GM13976 (cell line): ENCODE measurements around the gene TENM3.

Experiments
- DNase-seq: peaks from one replicate; pipeline ENCODE4 v3.0.0; 2012; ENCODE audit warnings: low spot score
- in situ Hi-C: fragments of 300-500 bp; cut with MboI; formaldehyde crosslinking; loops from one replicate; pipeline ENCODE4 v1.12.0; 2022; ENCODE audit warnings: low sequenced_read_pairs, mixed read lengths, inconsistent platforms; ENCODE audit not compliant: unreplicated experiment
- TF ChIP-seq, protein P1 (sequence below): IDR thresholded peaks from 2 replicates; pipeline ENCODE4 v1.5.1; 2012; ENCODE audit warnings: borderline replicate concordance, mild to moderate bottlenecking; ENCODE audit not compliant: insufficient read depth; ENCODE audit errors: extremely low read depth, missing control alignments, control extremely low read depth

TENM3 gene

DNA sequence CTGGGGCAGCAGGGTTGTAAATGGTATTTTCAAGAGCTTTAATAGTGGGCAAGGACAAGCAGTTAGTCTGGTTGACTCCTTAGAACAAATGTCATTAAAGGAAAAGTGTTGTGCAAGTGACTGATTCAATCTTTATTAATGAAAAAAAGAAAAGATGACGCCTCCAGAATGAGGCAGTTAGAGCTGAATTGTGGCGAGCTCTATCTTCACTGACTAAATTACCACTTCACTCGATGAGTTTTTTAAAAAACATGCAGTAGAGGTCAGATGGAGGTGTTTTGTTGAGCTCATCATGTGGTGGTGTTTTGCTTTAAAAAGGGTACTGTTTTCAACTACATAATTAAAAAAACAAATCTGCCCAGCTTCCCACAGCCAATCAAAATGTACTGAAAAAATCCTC is 28.1 kb upstream of the TENM3 start:
- TF ChIP-seq, protein P1, sequence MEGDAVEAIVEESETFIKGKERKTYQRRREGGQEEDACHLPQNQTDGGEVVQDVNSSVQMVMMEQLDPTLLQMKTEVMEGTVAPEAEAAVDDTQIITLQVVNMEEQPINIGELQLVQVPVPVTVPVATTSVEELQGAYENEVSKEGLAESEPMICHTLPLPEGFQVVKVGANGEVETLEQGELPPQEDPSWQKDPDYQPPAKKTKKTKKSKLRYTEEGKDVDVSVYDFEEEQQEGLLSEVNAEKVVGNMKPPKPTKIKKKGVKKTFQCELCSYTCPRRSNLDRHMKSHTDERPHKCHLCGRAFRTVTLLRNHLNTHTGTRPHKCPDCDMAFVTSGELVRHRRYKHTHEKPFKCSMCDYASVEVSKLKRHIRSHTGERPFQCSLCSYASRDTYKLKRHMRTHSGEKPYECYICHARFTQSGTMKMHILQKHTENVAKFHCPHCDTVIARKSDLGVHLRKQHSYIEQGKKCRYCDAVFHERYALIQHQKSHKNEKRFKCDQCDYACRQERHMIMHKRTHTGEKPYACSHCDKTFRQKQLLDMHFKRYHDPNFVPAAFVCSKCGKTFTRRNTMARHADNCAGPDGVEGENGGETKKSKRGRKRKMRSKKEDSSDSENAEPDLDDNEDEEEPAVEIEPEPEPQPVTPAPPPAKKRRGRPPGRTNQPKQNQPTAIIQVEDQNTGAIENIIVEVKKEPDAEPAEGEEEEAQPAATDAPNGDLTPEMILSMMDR = no peak
- no peak for DNase-seq
- in situ Hi-C loops = no loop called here

DNA sequence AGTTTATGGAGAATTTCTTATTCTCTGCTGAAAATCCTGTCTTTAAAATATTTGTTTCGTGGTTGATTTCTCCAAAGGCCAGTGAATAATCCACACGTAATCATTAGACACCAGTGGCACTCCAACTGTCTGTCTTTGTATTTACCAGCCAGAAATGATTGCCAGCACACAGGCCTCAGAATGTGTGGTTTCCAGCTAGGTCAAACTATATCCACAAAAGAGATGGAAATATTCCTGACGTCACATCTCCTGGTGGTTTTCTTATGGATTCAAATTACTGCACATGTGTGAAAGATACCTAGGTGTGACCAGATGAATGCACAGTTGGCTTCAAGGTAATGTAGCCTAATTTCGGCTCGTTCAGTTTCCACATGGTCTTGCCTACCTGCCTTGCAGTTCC is 27.2 kb upstream of the TENM3 start:
- TF ChIP-seq, protein P1 = no peak

DNA sequence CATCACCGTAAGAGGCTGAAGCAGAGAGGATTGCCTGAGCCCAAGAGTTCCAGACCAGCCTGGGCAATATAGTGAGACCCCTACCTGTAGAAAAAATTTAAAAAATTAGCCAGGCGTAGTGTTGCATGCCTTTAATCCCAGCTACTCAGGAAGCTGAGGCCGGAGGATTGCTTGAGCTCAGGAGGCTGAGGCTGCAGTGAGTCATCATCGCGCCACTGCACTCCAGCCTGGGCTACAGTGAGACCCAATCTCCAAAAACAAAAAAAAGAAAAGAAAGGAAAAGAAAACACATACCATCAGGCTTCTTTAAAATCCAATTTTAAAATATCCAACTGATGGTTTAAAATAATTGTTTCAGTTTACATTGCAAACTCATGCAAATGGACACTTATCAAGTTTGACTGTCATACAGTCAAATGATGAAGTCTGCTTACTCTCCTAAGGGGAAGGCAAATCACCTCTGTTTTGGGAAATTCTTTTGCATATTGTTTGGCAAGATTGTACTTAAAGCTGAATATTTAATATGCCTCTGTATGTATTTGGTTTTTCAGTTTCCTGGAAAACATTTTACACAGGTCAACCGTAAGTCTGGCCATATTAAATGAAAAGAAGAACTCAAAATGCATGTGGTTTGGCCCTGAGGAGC is 23.7 kb upstream of the TENM3 start:
- no peak for DNase-seq
- TF ChIP-seq, protein P1 = no peak
- in situ Hi-C loops = no loop called here

More for the DNA sequence above, 27.2 kb upstream of the TENM3 start:
- DNase-seq = no peak
- in situ Hi-C loops = no loop called here

DNA sequence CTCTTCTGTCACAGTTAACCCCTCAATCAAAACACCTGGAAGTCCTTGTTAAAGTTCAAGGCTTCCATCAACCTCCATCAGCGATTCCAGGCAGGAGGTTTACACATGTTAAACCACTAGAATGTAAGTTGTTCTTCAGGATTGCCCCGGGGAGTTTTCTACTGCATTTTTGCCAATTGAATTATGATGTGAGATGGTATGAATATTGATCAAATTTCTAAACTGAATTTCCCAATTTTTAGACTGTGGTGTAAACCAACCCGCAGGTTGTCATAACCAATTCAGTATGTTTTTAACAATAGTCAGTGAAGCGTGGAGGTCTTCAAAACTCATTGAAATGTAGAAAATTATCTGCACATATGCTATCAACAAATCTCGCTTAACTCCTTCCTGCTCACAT is 21.2 kb upstream of the TENM3 start:
- TF ChIP-seq, protein P1 = no peak
- in situ Hi-C loops = no loop called here
- DNase-seq = no peak

DNA sequence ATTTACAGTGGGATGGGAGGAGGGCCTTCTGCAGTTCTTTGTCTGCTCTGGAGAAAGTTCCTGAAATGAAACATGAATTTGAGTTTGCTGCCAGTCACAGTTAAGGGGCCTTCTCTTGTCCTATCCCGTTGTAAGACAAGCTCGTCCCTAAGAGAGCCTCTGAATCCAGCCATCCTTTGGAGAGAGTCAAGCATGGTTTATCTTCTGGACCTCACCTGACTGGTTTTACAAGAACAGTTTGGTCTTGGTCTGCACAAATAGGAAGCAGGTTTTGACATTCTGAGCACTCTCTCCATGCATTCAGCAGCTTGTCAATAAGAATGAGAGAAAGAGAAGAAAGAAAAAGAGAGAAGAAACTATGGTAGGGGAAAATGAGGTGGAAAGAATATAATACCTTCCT is 20.4 kb upstream of the TENM3 start:
- DNase-seq = no peak
- TF ChIP-seq, protein P1 = no peak
- in situ Hi-C loops = no loop called here

DNA sequence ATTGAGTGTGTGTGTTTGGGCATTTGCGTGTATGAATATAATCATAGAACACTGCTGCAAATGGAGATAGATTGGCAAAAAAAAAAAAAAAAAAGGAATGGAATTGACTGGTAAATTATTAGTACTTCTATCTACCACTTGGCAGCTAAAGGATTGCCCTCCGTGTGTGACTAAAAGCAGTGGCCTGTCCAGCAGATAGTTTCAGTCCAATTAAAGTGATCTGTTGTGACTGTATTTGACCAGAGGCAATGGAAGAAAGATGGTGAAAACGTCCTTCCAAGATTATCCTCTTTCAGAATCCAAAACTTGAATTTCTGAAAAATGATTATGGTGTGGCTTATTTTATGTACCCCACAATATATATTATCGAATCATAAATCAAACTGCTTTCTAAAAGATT is 19.5 kb upstream of the TENM3 start:
- TF ChIP-seq, protein P1 = no peak
- DNase-seq = no peak
- in situ Hi-C loops = no loop called here

DNA sequence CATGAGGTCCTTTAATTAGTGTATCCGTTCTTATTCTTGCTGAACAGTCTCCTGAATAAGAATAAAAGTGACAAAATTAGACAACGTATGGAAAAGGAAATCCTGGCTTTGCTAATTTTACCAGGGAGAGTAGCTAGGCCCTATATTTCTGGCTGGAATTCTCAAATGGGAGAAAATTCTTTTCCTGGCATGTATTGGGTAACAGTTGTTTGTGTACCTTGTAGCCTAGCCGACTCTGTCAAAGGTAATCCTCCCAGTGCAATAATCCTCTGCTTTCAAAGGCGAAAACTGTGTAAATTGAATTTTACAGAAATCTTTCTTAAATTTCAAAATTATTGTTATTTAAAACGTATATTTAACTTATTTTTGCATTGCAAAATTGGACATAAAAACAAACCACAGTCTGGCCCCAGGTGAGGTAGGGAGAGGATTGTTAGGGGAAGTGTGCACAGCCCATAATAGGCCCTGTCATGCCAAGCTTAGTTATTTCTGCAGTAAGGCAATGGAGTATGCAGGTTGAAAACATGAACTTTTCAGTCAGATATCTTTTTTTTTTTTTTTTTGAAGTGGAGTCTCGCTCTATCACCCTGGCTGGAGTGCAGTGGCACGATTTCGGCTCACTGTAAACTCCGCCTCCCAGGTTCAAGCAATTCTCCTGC is 18.9 kb upstream of the TENM3 start:
- in situ Hi-C loops = no loop called here
- TF ChIP-seq, protein P1 = no peak
- no peak for DNase-seq
